Body of pancreas (tissue), 4 donors: Measurements from ENCODE around the gene ATP2B2. TPM values are rescaled to one million over a fixed set of nuclear protein-coding genes. Genes with fewer than 3 reads are reported as not detected.

Source experiments
- ATAC-seq: fragments of 150-250 bp; one replicate; pipeline ENCODE4 v1.9.1; 2016
- DNase-seq, 4 donors: peaks; one replicate each; pipeline ENCODE4 v3.0.0-alpha.2; 2019
- H3K27ac ChIP-seq, 4 donors: fragments of 200-600 bp; sonication (generic); 1 replicate in 3 of 4; 2 replicates in 1 of 4; pipeline versions ENCODE4 v1.5.1 to v1.6.1; 2016 to 2019; ENCODE audit warnings: mild to moderate bottlenecking in 1 of 4, mixed read lengths in 1 of 4, moderate library complexity in 1 of 4
- H3K27me3 ChIP-seq, 2 donors: fragments of 200-600 bp; sonication (generic); one replicate each; pipeline ENCODE4 v1.6.0; 2016; ENCODE audit warnings: mild to moderate bottlenecking in 1 of 2
- H3K36me3 ChIP-seq, 2 donors: fragments of 200-600 bp; sonication (generic); replicated peaks in 1 of 2; 2 replicates each; pipeline ENCODE4 v1.5.1; 2016; ENCODE audit warnings: low read depth in 2 of 2; ENCODE audit not compliant: insufficient read depth in 1 of 2
- H3K4me1 ChIP-seq: fragments of 200-600 bp; sonication (generic); one replicate; pipeline ENCODE4 v1.6.0; 2016
- H3K4me3 ChIP-seq, 2 donors: fragments of 200-600 bp; sonication (generic); 1 replicate in 1 of 2; 2 replicates in 1 of 2; pipeline ENCODE4 v1.5.1; 2016 to 2019
- H3K9me3 ChIP-seq, 3 donors: fragments of 200-600 bp; sonication (generic); 1 replicate in 2 of 3; 2 replicates in 1 of 3; pipeline ENCODE4 v1.5.1; 2016
- POLR2A ChIP-seq, 3 donors: fragments of 450-650 bp; IDR thresholded peaks; one replicate each; pipeline ENCODE4 v1.6.1; 2016; ENCODE audit warnings: antibody characterized with exemption in 3 of 3, mild to moderate bottlenecking in 2 of 3
- WGBS, 2 donors: methylation state at CpG; one replicate each; pipeline ENCODE4 v1.1.5; 2017; 5-methylcytosine and 5-hydroxymethylcytosine counted together
- intact Hi-C: fragments of 100-400 bp; cut with DNase I; formaldehyde crosslinking; loops from one replicate; pipeline ENCODE4 v1.15.1; 2023
- total RNA-seq, 2 donors: library from RNA; depleted of rRNA; stranded (reverse); fragments of >200 nt; gene quantifications; one replicate each; pipeline ENCODE4 v1.1.0, GENCODE V29; 2016
- TF ChIP-seq, protein P1 (sequence below), 7 experiments: fragments of 450-650 bp in 4 of 7; fragments of 200-600 bp in 3 of 7; sonication (generic) in 3 of 7; IDR thresholded peaks; one replicate each; pipeline ENCODE4 v1.5.1; 2016 to 2019; ENCODE audit warnings: antibody characterized with exemption in 7 of 7

ATP2B2 gene
- total RNA-seq, 2 donors from 2014 or later = 0.52 TPM; not detected in 1

DNA sequence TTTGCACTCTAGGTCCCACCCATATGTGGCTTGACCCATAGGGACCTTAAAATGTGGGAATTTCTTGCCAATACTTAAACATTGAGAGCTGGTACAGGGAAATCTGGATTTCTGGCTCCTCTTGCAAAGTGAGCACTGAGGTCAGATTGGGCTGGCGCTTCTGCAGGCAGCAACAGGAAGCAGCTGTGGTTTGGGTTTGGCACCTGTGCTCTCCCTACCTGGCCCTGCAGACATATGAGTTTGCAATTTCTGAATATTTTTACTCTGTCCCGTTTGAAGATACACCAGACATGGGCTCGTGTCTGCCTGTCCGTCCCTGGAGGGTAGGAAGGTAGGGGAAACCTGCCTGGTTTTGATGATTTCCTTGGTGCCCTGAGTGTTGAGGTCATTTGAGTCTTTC is 109.7 kb downstream of the ATP2B2 start:
- H3K4me1 ChIP-seq = no peaks in the 10 kb centered on the region
- no peak overlapping the region for H3K27ac ChIP-seq
- no peak overlapping the region for H3K4me3 ChIP-seq
- no peaks in the 10 kb centered on the region for H3K27me3 ChIP-seq
- no peak for DNase-seq
- ATAC-seq = no peak
- TF ChIP-seq, protein P1, sequence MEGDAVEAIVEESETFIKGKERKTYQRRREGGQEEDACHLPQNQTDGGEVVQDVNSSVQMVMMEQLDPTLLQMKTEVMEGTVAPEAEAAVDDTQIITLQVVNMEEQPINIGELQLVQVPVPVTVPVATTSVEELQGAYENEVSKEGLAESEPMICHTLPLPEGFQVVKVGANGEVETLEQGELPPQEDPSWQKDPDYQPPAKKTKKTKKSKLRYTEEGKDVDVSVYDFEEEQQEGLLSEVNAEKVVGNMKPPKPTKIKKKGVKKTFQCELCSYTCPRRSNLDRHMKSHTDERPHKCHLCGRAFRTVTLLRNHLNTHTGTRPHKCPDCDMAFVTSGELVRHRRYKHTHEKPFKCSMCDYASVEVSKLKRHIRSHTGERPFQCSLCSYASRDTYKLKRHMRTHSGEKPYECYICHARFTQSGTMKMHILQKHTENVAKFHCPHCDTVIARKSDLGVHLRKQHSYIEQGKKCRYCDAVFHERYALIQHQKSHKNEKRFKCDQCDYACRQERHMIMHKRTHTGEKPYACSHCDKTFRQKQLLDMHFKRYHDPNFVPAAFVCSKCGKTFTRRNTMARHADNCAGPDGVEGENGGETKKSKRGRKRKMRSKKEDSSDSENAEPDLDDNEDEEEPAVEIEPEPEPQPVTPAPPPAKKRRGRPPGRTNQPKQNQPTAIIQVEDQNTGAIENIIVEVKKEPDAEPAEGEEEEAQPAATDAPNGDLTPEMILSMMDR (IDR thresholded peaks at IDR 0.05) = no peak
- no peak for TF ChIP-seq POLR2A (IDR thresholded peaks at IDR 0.05)
- 59 to 84% methylated on average over 4 of the region's 4 CpGs for WGBS, 2 donors
- intact Hi-C loops = no loop called here
- no peaks in the 10 kb centered on the region for H3K9me3 ChIP-seq
- H3K36me3 ChIP-seq = no peaks in the 10 kb centered on the region

DNA sequence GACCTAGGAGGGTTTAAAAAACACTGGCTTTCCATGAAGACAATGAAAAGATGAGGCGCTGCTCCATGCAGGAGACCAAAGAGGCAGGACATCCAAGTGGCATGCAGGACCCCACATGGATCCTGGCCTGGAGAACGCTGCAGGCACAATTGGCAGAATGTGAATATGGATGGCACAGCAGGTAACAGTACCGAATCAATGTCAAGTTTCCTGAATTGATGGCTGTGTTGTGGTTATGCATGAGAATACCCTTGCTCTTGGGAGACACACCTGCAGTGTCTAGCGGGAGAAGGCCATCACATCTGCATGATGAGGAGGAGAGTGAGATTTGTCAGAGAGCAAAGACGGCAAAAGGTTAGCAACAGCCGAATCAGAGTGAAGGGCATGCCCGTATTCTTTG is 110.2 kb downstream of the ATP2B2 start:
- Histone ChIP-seq H3K4me1 (no peaks in the 10 kb centered on the region), H3K36me3 (no peaks in the 10 kb centered on the region), H3K9me3 (no peaks in the 10 kb centered on the region), H3K27me3 (no peaks in the 10 kb centered on the region), H3K27ac (no peak overlapping the region), H3K4me3 (no peak overlapping the region)
- ATAC-seq (no peak), DNase-seq (no peak)
- WGBS, 2 donors = 80 to 82% methylated on average over 7 of the region's 7 CpGs
- intact Hi-C loops = no loop called here
- TF ChIP-seq POLR2A (IDR thresholded peaks at IDR 0.05) = no peak
- TF ChIP-seq, protein P1 (IDR thresholded peaks at IDR 0.05) = no peak

- H3K9me3 ChIP-seq = no peaks in the 10 kb centered on the region
- no peaks in the 10 kb centered on the region for H3K36me3 ChIP-seq
- DNase-seq (no peak), ATAC-seq (no peak)
- no peak overlapping the region for H3K27ac ChIP-seq
- 73 to 78% methylated on average over 6 to 13 of the region's 15 CpGs for WGBS, 2 donors
- TF ChIP-seq POLR2A (IDR thresholded peaks at IDR 0.05) = no peak
- TF ChIP-seq, protein P1 (IDR thresholded peaks at IDR 0.05) = no peak
- intact Hi-C loops = no loop called here
- no peaks in the 10 kb centered on the region for H3K4me1 ChIP-seq
- no peaks in the 10 kb centered on the region for H3K27me3 ChIP-seq
- no peak overlapping the region for H3K4me3 ChIP-seq
Measured at GRCh38 chr3:10394491-10395025, 110.8 kb downstream of the ATP2B2 start.

DNA sequence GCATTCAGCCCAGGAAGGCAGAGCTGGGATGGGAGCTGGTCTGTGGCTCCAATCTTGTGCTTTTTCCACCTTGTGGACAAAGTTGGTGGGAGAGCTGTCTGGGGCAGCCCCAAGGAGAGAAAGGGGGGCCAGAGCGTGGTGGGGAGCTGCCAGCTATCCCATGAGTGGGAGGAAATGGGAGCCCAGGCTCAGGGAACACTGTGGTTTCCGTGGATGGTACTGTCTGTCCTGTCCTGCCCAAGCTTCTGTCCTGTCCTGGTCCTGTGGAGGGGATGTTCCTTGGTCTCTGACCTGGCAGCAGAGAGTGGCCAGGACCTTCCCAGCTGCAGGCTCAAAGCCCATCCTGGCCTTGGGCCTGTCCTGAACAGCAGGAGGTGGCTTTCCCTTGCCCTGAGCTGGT is 111.9 kb downstream of the ATP2B2 start:
- DNase-seq (no peak), ATAC-seq (no peak)
- Histone ChIP-seq H3K27ac (no peak overlapping the region), H3K9me3 (no peaks in the 10 kb centered on the region), H3K4me1 (no peaks in the 10 kb centered on the region), H3K4me3 (no peak overlapping the region), H3K27me3 (no peaks in the 10 kb centered on the region), H3K36me3 (no peaks in the 10 kb centered on the region)
- WGBS, 2 donors = 49 to 52% methylated on average over 2 of the region's 2 CpGs
- TF ChIP-seq POLR2A (IDR thresholded peaks at IDR 0.05) = no peak
- intact Hi-C loops = no loop called here

GRCh38 chr3:10392906-10393461 is 112.4 kb downstream of the ATP2B2 start:
- Histone ChIP-seq H3K4me3 (no peak overlapping the region), H3K27me3 (no peaks in the 10 kb centered on the region), H3K27ac (no peak overlapping the region), H3K9me3 (no peaks in the 10 kb centered on the region), H3K36me3 (no peaks in the 10 kb centered on the region), H3K4me1 (no peaks in the 10 kb centered on the region)
- TF ChIP-seq, protein P1 (IDR thresholded peaks at IDR 0.05) = no peak
- TF ChIP-seq POLR2A (IDR thresholded peaks at IDR 0.05) = no peak
- 80 to 81% methylated on average over 15 of the region's 15 CpGs for WGBS, 2 donors
- no peak for DNase-seq
- intact Hi-C loops = no loop called here
- no peak for ATAC-seq
